ENCODE measurements around the gene INHBC. TPM values are rescaled to one million over a fixed set of nuclear protein-coding genes. Genes with fewer than 3 reads are reported as not detected.
A peak's percentile ranks its signal among the peaks of the same experiment; 100 is the strongest.

Gene INHBC
- total and polyA plus RNA-seq, 7 experiments from 2014 or later, result 0.16 TPM; not detected in 6

GRCh38 chr12:57485695-57486094 is 51.1 kb downstream of the INHBC start:
- peak overlapping the region in 5 of 9 donors; percentile 31 to 85 (median 56) for H3K27ac Mint-ChIP-seq
- H3K4me3 Mint-ChIP-seq, result no peak overlapping the region
- no peak for ATAC-seq
- peaks cover 27 to 56% (median 48%) of the 10 kb centered on the region in 7 donors for H3K4me1 Mint-ChIP-seq
- H3K27me3 Mint-ChIP-seq, result peaks cover 0 to 2% (median 0%) of the 10 kb centered on the region in 5 donors
- ChIA-PET CTCF (interaction anchor here (0.7 to 1.1 kb wide), 4 partner anchors 8 to 45 kb away, joined by 3 to 10 read pairs (median 4); no protein-coding TSS in a partner anchor), POLR2A (interaction anchor here (0.9 to 6.7 kb wide), 3 partner anchors 8 to 56 kb away, joined by 3 to 52 read pairs (median 4); partner anchors contain the start of gene ARHGAP9)
- no peak for DNase-seq
- Histone ChIP-seq H3K27me3 (ENCODE audit: control insufficient read depth in 2 of 2, insufficient read depth in 2 of 2, low read length in 2 of 2) (no peaks in the 10 kb centered on the region), H3K4me1 (ENCODE audit: control insufficient read depth in 2 of 2, insufficient read depth in 2 of 2, low read length in 2 of 2) (peaks cover 25 to 33% of the 10 kb centered on the region in 2 donors), H3K36me3 (ENCODE audit: control insufficient read depth in 2 of 3, insufficient read depth in 3 of 3, low read length in 3 of 3) (peaks cover 0 to 23% (median under 1%) of the 10 kb centered on the region in 3 experiments), H3K27ac (ENCODE audit: low read depth, low read length) (no peak overlapping the region), H3K4me3 (ENCODE audit: low read length) (no peak overlapping the region), H3K9me3 (ENCODE audit: control insufficient read depth in 2 of 3, low read length in 3 of 3) (no peaks in the 10 kb centered on the region)
- H3K36me3 Mint-ChIP-seq, result peaks cover 0 to 16% (median 9%) of the 10 kb centered on the region in 5 donors
- intact Hi-C loops (cut with micrococcal nuclease), result loop anchor here (2.0 to 5.0 kb wide), 2 partner anchors 55 to 1368 kb away; partner anchors contain the start of genes R3HDM2 (in 2 of the 2), RPL41 (in 1 of the 2) and ZC3H10 (in 1 of the 2)
- H3K9me3 Mint-ChIP-seq, result peaks cover 0 to 2% (median 0%) of the 10 kb centered on the region in 11 donors

GRCh38 chr12:57487055-57487596 is 52.5 kb downstream of the INHBC start:
- peak overlapping the region in 7 of 10 donors; percentile 89 to 100 (median 97) for H3K4me3 Mint-ChIP-seq
- ChIA-PET POLR2A (interaction anchor here (0.9 to 6.7 kb wide), 6 partner anchors 9 to 112 kb away, joined by 3 to 52 read pairs (median 5); partner anchors contain the start of gene ARHGAP9), CTCF (interaction anchor here (0.7 to 1.2 kb wide), 2 partner anchors 10 to 46 kb away, joined by 3 to 9 read pairs; no protein-coding TSS in a partner anchor)
- peaks cover 0 to 35% (median 10%) of the 10 kb centered on the region in 3 experiments for H3K36me3 ChIP-seq (ENCODE audit: control insufficient read depth in 2 of 3, insufficient read depth in 3 of 3, low read length in 3 of 3)
- no peaks in the 10 kb centered on the region for H3K9me3 ChIP-seq (ENCODE audit: control insufficient read depth in 2 of 3, low read length in 3 of 3)
- H3K27ac Mint-ChIP-seq, result peak overlapping the region; percentile 86 to 99 (median 96)
- DNase-seq, result no peak
- H3K27ac ChIP-seq (ENCODE audit: low read depth, low read length), result peak overlapping the region; percentile 86
- no peaks in the 10 kb centered on the region for H3K9me3 Mint-ChIP-seq
- intact Hi-C loops (cut with micrococcal nuclease), result loop anchor here (1.0 to 5.0 kb wide), 9 partner anchors 8 to 1370 kb away; partner anchors contain the start of genes R3HDM2 (in 2 of the 2), ARHGAP9 (in 1 of the 2), CDK4 (in 1 of the 2) and DCTN2 (in 1 of the 2)
- H3K36me3 Mint-ChIP-seq, result peaks cover 7 to 21% (median 17%) of the 10 kb centered on the region in 5 donors
- H3K4me1 ChIP-seq (ENCODE audit: control insufficient read depth in 2 of 2, insufficient read depth in 2 of 2, low read length in 2 of 2), result peaks cover 17 to 21% of the 10 kb centered on the region in 2 donors
- no peaks in the 10 kb centered on the region for H3K27me3 ChIP-seq (ENCODE audit: control insufficient read depth in 2 of 2, insufficient read depth in 2 of 2, low read length in 2 of 2)
- peaks cover 0 to 2% (median 0%) of the 10 kb centered on the region in 5 donors for H3K27me3 Mint-ChIP-seq
- no peak overlapping the region for H3K4me3 ChIP-seq (ENCODE audit: low read length)
- ATAC-seq, result no peak
- H3K4me1 Mint-ChIP-seq, result peaks cover 21 to 48% (median 39%) of the 10 kb centered on the region in 7 donors

GRCh38 chr12:57487597-57488401 is 53.2 kb downstream of the INHBC start, which contains the start of gene MARS1:
Gene MARS1 (plus strand): TSS chr12:57488068. CDS start chr12:57488091, 23 bp downstream.
- Mint-ChIP-seq H3K9me3 (no peaks in the 10 kb centered on the region), H3K27ac (peak within 1 kb of the TSS; percentile 86 to 99 (median 96)), H3K4me1 (peaks cover 21 to 48% (median 40%) of the 10 kb centered on the region in 7 donors), H3K36me3 (peaks cover 7 to 25% (median 20%) of the 10 kb centered on the region in 5 donors), H3K4me3 (peak within 1 kb of the TSS; percentile 89 to 100 (median 98)), H3K27me3 (peaks cover 0 to 2% (median 0%) of the 10 kb centered on the region in 5 donors)
- peak within 1 kb of the TSS; percentile 89 for H3K4me3 ChIP-seq (ENCODE audit: low read length)
- no peaks in the 10 kb centered on the region for H3K27me3 ChIP-seq (ENCODE audit: control insufficient read depth in 2 of 2, insufficient read depth in 2 of 2, low read length in 2 of 2)
- peaks cover 2 to 41% (median 10%) of the 10 kb centered on the region in 3 experiments for H3K36me3 ChIP-seq (ENCODE audit: control insufficient read depth in 2 of 3, insufficient read depth in 3 of 3, low read length in 3 of 3)
- ATAC-seq (peak; percentile 99), DNase-seq (peak; percentile 71 to 95 (median 93))
- H3K27ac ChIP-seq (ENCODE audit: low read depth, low read length), result peak within 1 kb of the TSS; percentile 86
- ChIA-PET CTCF (interaction anchor here (0.9 to 1.2 kb wide), 2 partner anchors 11 kb away, joined by 3 to 9 read pairs; no protein-coding TSS in a partner anchor), POLR2A (interaction anchor here (0.6 to 6.7 kb wide), 9 partner anchors 7 to 111 kb away, joined by 3 to 52 read pairs (median 4); partner anchors contain the start of gene ARHGAP9)
- no peaks in the 10 kb centered on the region for H3K9me3 ChIP-seq (ENCODE audit: control insufficient read depth in 2 of 3, low read length in 3 of 3)
- intact Hi-C loops (cut with micrococcal nuclease), result loop anchor here (1.0 to 5.0 kb wide), 10 partner anchors 8 to 1370 kb away; partner anchors contain the start of genes DDIT3 (in 2 of the 2), R3HDM2 (in 2 of the 2), ARHGAP9 (in 1 of the 2) and CDK4 (in 1 of the 2)
- H3K4me1 ChIP-seq (ENCODE audit: control insufficient read depth in 2 of 2, insufficient read depth in 2 of 2, low read length in 2 of 2), result peaks cover 17 to 21% of the 10 kb centered on the region in 2 donors

- no peaks in the 10 kb centered on the region for H3K9me3 Mint-ChIP-seq
- peaks cover 7 to 27% (median 21%) of the 10 kb centered on the region in 5 donors for H3K36me3 Mint-ChIP-seq
- Histone ChIP-seq H3K27ac (ENCODE audit: low read depth, low read length) (peak overlapping the region; percentile 86), H3K36me3 (ENCODE audit: control insufficient read depth in 2 of 3, insufficient read depth in 3 of 3, low read length in 3 of 3) (peaks cover 5 to 44% (median 10%) of the 10 kb centered on the region in 3 experiments), H3K9me3 (ENCODE audit: control insufficient read depth in 2 of 3, low read length in 3 of 3) (no peaks in the 10 kb centered on the region), H3K4me3 (ENCODE audit: low read length) (peak overlapping the region; percentile 89), H3K4me1 (ENCODE audit: control insufficient read depth in 2 of 2, insufficient read depth in 2 of 2, low read length in 2 of 2) (peaks cover 17 to 21% of the 10 kb centered on the region in 2 donors), H3K27me3 (ENCODE audit: control insufficient read depth in 2 of 2, insufficient read depth in 2 of 2, low read length in 2 of 2) (no peaks in the 10 kb centered on the region)
- H3K27me3 Mint-ChIP-seq, result peaks cover 0 to 2% (median 0%) of the 10 kb centered on the region in 5 donors
- H3K27ac Mint-ChIP-seq, result peak overlapping the region; percentile 86 to 99 (median 96)
- intact Hi-C loops (cut with micrococcal nuclease), result loop anchor here (1.0 to 5.0 kb wide), 3 partner anchors 30 to 1371 kb away; partner anchors contain the start of genes DDIT3 (in 1 of the 2), GLI1 (in 1 of the 2), RPL41 (in 1 of the 2) and ZC3H10 (in 1 of the 2)
- H3K4me1 Mint-ChIP-seq, result peaks cover 19 to 41% (median 35%) of the 10 kb centered on the region in 7 donors
- ChIA-PET CTCF (interaction anchor here (0.7 to 0.9 kb wide), 3 partner anchors 8 to 25 kb away, joined by 3 read pairs; no protein-coding TSS in a partner anchor), POLR2A (interaction anchor here (0.6 to 6.7 kb wide), 10 partner anchors 8 to 58 kb away, joined by 3 to 52 read pairs (median 4); partner anchors contain the start of genes ARHGAP9 and DDIT3)
- ATAC-seq (no peak), DNase-seq (no peak)
- peak overlapping the region; percentile 89 to 100 (median 98) for H3K4me3 Mint-ChIP-seq
Measured at GRCh38 chr12:57488402-57489156, 54.0 kb downstream of the INHBC start.

- Histone ChIP-seq H3K4me3 (ENCODE audit: low read length) (peak overlapping the region; percentile 1), H3K27ac (ENCODE audit: low read depth, low read length) (peak overlapping the region; percentile 86), H3K4me1 (ENCODE audit: control insufficient read depth in 2 of 2, insufficient read depth in 2 of 2, low read length in 2 of 2) (peaks cover 17 to 21% of the 10 kb centered on the region in 2 donors), H3K36me3 (ENCODE audit: control insufficient read depth in 2 of 3, insufficient read depth in 3 of 3, low read length in 3 of 3) (peaks cover 5 to 44% (median 10%) of the 10 kb centered on the region in 3 experiments), H3K9me3 (ENCODE audit: control insufficient read depth in 2 of 3, low read length in 3 of 3) (no peaks in the 10 kb centered on the region), H3K27me3 (ENCODE audit: control insufficient read depth in 2 of 2, insufficient read depth in 2 of 2, low read length in 2 of 2) (no peaks in the 10 kb centered on the region)
- CTCF ChIA-PET, result interaction anchor here (0.7 to 0.8 kb wide), 2 partner anchors 8 to 26 kb away, joined by 3 read pairs; no protein-coding TSS in a partner anchor
- ATAC-seq, result no peak
- H3K27me3 Mint-ChIP-seq, result peaks cover 0 to 2% (median 0%) of the 10 kb centered on the region in 5 donors
- H3K36me3 Mint-ChIP-seq, result peaks cover 7 to 31% (median 21%) of the 10 kb centered on the region in 5 donors
- POLR2A ChIA-PET, result interaction anchor here (0.9 to 6.7 kb wide), 7 partner anchors 9 to 30 kb away, joined by 3 to 52 read pairs (median 4); partner anchors contain the start of genes ARHGAP9 and DDIT3
- intact Hi-C loops (cut with micrococcal nuclease), result loop anchor here (2.0 to 5.0 kb wide), 2 partner anchors 30 to 1372 kb away; partner anchors contain the start of genes GLI1 (in 1 of the 2), RPL41 (in 1 of the 2) and ZC3H10 (in 1 of the 2)
- no peak for DNase-seq
- no peaks in the 10 kb centered on the region for H3K9me3 Mint-ChIP-seq
- H3K27ac Mint-ChIP-seq, result peak overlapping the region; percentile 86 to 99 (median 96)
- H3K4me1 Mint-ChIP-seq, result peaks cover 19 to 40% (median 35%) of the 10 kb centered on the region in 7 donors
- peak overlapping the region; percentile 89 to 100 (median 98) for H3K4me3 Mint-ChIP-seq
Measured at GRCh38 chr12:57489157-57489641, 54.6 kb downstream of the INHBC start.

Measured in naive thymus-derived CD4-positive, alpha-beta T cell (primary cell).